ENCODE measurements around the gene MEGF11.

The MEGF11 gene

DNA sequence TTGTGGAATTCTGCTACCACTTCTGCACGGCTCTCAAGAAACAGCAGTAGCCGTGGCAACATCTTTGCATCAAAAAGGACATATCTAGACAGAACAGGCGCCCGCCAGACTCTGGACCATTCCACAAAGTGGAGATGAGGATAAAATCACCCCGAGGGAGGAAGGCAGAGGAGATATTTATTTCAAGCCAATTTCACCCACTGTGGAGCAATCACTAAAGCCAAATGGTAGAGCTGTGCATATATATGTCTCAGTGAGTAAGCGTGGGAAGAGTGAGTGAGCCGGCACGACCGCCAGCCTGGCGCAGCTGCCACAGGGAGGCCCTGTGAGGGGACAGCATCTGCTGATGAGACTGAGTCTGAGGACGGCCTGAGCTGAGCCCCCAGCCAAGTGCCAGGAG is 111.3 kb downstream of the MEGF11 start:
- DNase-seq (ENCODE audit: low read depth in 2 of 2), result no peak

DNA sequence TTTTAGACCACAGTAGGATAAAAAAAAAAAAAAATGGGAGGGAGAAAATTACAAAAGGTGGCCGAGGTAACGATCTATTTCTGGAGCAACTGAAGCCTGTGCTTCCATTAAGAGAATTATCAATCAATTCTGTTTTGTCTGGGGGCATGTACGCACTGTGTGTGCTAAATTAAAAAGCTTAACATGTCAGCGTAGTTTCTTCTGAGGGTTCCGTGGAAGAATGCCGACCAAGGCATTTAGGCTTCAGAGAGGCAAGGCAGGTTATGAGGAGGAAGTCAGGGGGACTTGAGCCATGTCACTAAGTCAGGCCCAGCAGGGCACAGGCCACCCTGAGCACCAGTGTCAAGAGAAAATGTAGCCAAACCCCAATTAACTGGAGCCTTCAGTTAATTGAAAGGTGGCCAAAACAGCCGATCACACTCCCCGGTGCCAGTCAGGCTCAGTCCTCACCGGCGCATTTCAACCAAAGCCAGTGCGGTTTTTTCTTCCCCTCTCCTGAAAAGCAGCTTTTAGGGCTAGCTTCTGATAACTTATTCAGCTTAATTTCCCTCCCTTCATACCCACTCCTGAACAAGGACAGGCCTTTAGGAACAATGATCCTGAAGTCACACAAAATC is 113.9 kb downstream of the MEGF11 start:
- no peak for DNase-seq (ENCODE audit: low read depth in 2 of 2)

DNA sequence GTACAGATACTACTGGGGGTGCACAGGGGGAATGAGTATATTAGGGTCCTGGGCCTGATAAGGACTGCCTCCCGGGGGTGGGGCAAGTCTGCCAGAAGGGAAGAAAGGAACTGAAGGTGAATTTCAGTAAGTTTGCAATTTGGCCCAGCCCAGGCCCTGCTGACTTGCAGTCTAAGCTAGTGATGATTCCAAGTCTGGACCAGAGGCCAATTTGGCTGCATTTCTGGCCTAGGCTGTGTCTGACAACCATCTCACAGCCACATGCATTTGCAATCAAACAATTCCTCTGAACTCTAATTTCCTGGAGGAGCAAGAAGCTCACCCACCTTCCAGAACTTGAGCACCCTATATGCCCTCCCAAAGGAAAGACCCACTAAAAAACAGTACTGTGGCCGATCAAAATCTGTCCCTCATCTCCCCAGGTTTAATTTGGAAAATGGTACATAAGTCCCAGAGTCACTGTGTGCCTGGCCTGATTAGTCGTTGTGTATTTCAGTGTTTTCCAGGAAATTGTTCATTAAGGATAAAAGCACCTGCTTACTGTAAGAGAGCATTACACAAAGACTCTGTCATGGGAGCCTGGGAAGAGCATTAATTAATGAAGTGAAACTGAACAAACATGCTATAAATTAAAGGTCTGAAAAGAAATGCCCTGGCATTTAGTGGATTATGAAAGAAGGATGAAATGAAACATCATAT is 114.5 kb downstream of the MEGF11 start:
- DNase-seq (ENCODE audit: low read depth in 2 of 2), result no peak

DNA sequence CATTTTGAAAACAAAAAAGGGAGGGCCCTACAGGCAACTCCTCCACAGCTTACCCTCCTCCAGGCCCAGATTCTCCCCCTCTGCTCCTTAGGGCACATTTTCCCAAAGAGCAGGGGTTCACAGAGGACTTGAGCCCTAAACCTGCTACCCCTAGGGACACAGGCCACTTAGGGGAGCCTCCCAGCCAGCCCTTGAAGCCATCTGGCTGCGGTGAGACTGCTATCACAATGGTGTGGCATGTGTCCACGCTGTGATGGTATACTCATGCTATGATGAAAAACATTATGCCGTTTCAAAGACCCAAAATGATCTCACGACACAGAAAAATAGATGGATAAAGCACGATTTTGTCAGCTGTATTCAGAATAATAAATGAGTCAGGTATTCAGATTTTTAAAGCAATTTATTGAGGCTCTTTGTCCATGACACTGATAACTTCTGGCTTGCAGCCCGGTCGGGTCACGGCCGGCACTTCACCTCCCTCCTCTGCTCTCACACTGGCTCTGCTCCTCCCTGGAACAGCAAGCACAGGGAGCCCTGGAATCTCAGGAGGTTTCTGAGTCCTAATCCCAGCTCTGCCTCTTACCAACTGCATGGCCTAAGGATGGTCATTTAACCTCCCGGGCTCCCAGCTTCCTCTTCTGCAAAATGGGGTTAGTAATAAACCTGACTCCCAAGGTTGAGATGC is 115.3 kb downstream of the MEGF11 start:
- DNase-seq (ENCODE audit: low read depth in 2 of 2), result no peak

DNA sequence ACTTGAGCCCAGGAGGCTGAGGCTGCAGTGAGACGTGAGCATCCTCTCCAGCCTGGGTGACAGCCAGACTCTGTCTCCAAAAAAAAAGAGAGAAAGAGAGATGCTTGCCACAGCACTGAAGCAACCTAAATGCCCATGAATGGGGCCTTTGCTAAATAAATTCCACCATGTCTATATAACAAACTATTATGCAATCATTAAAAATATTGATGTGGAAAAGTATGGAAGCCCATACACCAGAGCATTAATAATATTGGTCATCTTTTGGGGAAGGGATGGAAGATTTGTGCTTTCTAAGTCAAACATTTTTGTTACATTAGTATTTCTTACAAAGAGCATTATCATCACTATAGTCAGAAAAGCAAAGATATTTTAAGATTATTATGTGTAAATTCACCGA is 116.6 kb downstream of the MEGF11 start:
- no peak for DNase-seq (ENCODE audit: low read depth in 2 of 2)

DNA sequence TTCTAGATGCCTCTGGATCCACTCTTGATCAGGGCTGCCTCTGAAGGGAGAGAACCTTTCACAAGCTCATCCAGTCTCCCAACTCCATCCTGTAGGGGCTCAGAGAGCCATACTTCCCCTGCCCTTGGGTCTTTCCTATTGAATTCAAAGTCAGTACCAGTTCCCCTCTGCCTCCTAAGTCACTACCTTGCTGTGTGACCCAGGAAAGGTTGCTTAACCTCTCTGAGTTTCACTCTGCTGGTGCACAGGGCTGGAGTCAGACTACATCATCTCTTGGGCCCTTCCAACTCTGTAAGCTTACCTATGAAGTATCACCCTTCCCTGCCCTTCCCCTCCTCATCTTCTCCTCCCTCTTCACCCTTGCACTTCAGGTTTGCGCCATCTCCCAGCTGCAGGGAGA is 117.9 kb downstream of the MEGF11 start:
- no peak for DNase-seq (ENCODE audit: low read depth in 2 of 2)

DNA sequence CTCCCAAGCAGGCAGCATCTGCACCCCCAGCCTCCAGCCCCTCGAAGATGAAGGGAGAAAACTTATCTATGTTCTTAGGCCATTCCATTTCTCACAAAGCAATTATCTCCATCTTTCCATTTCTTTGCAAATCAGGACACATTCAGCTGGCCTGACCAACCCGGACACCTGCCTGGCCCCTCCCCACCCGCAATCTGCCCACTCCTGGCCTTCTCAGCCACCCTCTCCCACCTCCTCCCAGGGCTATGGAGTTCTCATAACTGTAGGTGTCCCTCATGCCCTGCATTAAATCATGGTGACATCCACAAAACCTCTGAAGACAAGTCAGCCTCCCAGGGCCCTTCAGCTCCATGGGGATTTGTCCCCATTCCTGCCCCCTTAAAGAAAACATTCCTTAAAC is 119.3 kb downstream of the MEGF11 start:
- DNase-seq (ENCODE audit: low read depth in 2 of 2), result no peak

DNA sequence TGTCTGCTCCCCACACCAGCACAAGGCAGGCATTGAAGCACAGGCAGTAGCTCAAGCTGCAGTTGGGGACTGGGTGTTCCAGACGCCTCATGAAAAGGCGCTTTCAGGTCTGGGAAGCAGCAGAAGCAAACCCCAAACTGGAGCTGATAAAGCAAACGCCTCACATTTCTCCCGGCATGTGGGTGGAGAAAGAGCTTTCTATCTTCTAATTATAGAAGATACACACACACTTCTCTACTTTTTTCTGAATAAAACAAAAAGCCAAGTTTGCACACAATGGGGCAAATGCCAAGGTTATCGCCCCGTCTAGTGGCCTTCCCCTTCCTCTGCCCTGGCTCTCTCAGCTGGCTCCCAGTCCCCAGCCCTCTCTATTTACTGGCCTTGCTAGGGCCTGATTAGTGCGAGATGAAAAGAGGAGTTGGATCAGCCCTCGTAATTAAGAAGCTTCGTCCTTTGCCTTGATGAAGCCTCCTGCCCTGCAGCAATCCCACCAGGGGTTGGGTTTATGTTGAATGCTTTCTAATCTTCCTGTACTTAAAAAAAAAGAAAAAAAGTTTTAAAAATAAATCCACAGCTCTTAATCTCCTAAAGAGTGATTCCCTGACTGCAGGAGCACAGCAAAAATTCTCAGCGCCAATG is 120.2 kb downstream of the MEGF11 start:
- no peak for DNase-seq (ENCODE audit: low read depth in 2 of 2)

DNA sequence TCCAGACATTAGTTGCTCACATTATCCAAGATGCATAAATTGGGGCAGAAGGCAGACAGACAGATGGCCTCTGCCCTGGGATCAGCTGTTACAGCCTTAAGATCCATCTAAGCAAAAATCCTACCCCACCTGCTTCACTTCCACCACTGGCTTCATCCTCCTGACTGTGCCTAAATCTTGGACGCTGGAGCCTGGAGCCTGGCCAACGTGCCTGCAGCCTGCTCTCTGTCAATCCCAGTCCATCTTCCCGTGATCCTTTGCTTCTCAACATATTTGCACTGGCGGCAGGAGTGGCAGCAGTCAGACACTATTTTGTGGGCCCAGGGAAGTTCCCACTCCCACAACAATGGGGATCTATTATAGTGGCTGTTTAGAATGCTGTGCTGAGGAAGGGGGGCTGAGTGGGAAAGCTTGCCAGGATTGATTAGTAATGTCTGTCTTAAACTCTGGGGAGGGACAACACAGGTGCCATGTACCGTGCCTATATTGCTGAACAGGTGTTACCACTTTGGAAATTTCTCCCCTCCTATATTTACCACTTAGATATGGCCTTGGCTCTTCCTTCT is 121.2 kb downstream of the MEGF11 start:
- no peak for DNase-seq (ENCODE audit: low read depth in 2 of 2)

DNA sequence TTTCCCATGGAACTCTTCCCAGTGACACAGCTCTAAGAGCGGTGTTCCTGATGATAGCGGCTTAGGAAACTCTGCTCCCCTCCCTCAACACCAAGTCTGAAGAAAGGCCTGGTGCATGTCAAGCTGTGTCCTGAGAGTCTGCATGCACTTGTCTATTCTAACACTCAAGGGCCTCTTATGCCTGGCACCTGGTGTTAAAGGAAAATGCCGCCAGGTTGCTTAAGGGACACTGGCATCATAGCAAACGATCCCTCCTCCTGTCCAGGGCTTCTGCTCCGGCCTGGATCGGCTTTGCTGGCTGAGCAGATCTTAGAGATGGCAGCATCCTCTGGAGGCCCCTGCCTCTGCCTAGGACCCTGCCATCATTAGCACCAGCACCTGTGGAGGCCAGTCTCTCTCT is 121.7 kb downstream of the MEGF11 start:
- no peak for DNase-seq (ENCODE audit: low read depth in 2 of 2)

DNA sequence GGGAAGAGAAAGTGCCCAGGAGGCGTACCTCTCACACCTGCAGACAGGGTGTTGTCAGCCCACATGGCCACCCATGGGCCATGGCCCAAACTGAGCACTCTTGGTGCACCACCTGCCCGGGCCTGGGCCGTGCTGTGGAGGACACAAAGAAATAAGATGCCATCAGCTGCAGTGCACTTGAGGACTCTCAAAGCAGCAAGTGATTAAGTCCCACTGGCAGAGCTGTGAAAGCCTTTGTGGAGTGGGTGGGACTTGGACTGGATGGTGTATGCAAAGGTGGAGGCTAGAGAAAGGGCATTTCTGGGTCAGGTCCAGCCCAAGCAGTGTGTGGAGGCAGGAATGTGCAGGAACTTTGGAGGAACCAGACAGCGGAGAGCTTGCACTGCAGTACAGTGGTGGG is 122.3 kb downstream of the MEGF11 start:
- no peak for DNase-seq (ENCODE audit: low read depth in 2 of 2)

DNA sequence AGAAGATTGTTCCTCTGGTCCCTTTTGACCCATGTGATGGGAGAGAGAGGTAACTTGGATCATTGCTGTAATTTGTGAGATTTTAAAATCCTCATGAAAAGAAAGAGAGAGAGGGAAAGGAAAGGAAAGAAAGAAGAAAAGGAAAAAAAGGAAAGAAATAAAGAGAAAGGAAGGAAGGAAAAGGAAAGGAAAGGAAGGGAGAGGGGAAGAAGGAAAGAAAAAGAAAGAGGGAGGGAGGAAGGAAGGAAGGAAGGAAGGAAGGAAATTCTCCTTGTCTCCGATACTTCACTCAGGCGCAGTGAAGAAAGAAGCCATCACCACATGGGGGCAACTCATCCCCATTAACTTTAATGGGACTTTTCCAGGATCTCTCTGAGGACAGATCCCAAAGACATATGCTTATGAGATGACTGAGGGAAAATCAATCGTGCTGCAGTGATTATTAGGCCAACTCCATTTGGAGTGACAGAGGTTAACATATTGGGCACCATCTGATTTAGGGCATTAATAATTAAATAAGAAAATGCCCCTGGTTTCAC is 123.0 kb downstream of the MEGF11 start:
- DNase-seq (ENCODE audit: low read depth in 2 of 2), result no peak

DNA sequence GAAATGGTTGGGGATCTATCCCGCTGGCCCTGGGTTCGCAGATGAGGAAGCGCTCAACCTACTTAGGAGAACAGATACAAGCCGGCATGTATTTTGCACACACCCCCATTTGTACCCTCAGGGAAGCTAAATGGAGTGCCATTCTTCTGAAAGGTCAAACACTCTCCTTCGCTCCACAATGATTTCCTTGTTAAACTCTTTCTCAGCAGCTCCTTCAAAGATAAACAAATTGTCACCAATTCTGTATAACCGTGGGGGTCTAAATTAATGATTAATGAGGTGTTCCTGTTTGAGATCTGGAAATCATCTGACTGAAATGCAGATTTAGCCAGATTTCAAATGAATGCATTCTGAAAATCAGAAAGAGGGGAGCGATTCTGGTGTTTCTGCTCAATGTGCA is 124.0 kb downstream of the MEGF11 start:
- DNase-seq (ENCODE audit: low read depth in 2 of 2), result no peak

DNA sequence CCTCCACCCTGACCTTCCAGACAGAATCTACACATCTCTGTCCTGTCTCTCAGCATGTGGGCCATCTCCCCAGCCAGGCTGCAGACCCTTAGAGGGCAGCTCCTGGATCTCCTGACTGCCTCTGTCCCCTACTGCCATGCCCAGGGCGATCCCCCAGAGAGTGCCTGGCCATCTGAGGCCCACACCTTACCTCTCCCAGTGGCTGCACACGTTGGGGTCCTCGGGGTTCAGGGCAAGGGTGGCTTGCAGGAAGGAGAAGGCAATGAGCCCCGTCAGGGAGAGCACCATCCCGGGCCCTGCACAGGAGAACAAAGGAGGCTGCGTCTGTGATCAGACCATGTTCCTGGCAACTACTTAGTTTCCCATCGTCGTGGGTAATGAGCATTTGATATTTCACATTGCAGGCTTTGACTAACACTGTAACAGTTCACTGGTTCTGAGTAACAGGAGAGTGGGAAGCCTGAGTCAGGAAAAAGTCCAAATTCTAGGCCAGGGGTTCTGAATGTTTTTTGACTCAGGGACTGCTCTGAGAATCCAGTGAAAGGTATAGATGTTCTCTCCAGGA is 125.4 kb downstream of the MEGF11 start:
- no peak for DNase-seq (ENCODE audit: low read depth in 2 of 2)

DNA sequence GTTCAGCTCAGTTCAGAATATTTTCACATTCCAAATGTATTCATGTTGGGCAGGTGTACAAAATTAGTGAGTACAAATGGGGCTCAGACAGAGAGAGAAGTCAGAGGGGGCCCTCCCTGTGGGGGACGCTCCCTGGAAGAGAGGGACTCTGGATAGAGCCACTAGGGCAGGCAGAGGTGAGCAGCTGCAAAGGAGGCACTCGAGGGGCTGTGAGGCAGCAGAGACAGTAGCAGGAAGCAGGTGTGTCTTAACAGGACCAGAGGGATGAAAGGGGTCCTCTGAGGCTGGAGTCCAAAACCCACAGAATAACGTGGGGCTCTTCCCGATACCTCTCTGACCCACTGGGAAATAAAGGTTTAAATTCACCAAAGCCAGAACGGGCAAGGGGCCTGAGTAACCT is 127.1 kb downstream of the MEGF11 start:
- no peak for DNase-seq (ENCODE audit: low read depth in 2 of 2)

DNA sequence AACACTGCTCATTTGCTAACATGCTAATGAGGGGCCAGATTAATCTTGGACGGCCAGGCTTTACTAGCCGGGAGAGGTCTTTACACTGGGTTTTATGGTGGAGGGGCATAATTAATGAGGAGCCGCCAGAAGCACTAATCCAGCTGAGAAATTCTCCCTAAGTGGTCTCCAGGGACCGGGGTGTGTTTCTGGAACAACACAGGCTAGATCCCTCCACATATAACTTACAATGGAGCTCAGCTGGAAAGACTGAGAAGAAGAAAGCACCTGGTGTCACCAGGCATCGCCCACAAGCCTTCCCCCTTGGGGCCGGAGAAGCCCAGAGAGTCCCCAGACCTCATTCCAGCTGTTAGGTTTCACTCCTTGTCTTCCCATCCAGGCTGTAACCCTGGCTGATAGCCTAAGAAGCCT is 127.5 kb downstream of the MEGF11 start:
- no peak for DNase-seq (ENCODE audit: low read depth in 2 of 2)

DNA sequence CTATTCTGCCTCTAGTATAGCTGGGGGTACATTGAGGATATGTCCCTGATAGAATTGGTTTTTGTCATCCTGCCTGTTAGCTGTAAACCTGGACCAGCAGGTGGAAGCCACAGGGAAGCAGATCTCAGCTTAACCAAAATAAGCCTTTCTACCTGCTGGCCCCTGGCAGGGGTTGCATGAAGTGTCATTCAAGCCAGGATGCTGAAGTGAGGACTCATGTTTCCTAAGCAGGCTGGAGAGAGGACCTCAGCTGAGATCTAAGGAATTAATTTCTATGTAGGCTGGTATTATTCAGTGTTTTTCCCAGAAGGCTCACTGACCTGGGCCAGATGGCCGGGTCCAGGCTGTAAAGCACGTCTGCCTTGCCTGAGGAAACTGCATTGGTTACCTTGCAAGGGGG is 128.9 kb downstream of the MEGF11 start:
- DNase-seq (ENCODE audit: low read depth in 2 of 2), result no peak

DNA sequence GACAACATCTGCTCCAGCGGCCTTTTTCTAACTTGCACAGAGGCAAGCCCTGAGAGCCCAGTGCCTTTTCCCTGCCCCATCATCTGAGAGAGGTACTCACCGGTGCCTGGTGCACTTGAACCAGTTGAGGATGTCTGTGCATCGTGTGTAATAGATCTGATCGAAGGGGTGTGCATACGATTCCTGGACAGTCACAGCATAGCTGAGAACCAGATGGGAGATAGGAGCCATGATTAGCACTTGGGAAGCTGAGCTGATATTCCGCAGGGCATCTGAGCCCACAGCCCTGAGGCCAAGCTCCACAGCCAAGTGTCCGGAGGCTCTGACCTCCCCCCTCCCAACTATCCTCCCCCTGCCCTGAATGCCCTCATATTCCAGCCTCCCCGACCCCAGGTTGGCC is 129.8 kb downstream of the MEGF11 start:
- no peak for DNase-seq (ENCODE audit: low read depth in 2 of 2)

DNA sequence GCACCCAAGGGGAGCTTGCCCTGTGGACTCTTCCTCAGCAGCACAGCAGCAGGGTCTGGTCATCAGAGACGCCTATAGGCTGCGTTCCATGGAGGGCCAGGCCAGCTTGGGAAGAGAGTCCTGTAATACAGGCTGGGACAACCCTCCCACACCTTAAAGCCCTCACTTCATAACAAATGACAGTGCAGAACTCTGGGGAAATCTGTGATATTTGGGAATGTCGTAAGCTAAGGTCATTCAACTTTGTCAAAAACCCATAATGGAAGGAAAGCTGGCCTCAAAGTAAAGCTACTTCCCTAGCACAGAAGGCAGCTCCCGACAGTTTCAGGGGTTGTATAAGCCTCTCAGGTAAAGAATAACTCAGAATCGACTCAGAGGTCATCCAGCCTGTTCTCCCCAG is 133.1 kb downstream of the MEGF11 start:
- DNase-seq (ENCODE audit: low read depth in 2 of 2), result no peak

DNA sequence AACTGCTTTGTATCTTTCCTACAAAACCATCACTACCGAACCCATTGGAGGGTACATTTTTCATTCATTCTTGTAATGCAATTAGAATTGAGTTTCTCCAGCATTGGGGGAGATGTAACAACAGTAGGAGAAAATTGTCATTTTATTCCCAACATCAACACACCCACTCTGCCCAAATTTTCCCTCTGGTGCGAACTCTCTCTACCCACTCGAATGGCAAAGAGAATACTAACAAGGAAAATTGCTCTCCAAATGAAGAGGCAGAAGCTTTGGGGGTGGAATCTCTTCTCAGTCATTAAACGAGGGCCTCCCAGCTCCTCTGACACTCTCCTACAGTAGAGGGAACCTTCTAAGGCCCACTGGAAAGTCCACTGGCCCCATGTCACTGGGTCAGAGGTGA is 135.7 kb downstream of the MEGF11 start:
- DNase-seq (ENCODE audit: low read depth in 2 of 2), result no peak

DNA sequence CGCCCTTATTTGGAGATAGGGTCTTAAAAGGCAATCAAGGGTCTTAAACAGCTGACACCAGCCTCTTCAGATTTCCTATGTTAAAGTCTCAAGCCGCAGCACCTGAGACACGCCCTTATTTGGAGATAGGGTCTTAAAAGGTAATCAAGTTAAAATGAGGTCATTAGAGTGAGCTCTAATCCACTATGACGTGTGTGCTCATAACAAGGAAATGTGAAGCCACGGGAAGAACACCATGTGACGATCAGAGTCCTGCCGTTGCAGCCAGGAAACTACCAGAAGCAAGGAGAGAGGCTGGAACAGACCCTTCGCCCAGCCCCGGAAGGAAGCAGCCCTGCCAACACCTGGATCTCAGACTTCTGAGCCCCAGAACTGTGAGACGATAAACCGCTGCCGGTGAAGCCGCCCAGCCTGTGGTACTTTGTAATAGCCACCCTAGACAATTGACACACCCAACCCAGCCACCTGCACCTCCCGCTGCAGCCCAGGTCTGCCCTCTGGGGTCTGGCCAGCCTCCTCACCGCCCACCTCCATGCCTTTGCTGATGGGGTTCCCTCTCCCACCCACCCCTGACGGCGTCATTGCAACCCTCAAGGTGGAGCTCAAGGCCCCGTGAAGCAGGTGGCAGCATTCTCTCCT is 137.9 kb downstream of the MEGF11 start:
- no peak for DNase-seq (ENCODE audit: low read depth in 2 of 2)
